Loucy (cell line): ENCODE data around the gene SLCO4A1.

ENCODE experiments used
- H2AFZ ChIP-seq: fragments of 200-600 bp; sonication (generic); 2 replicates; pipeline ENCODE4 v1.6.0; 2016; ENCODE audit warnings: antibody characterized with exemption, mild to moderate bottlenecking, low read length, moderate library complexity
- H3F3A ChIP-seq: fragments of 200-600 bp; 2 replicates; pipeline ENCODE4 v1.6.0; 2016; ENCODE audit warnings: antibody characterized with exemption, low read depth, mild to moderate bottlenecking
- H3K27me3 ChIP-seq: fragments of 200-600 bp; sonication (generic); 2 replicates; pipeline ENCODE4 v1.6.1; 2014; ENCODE audit warnings: low read length, mild to moderate bottlenecking; ENCODE audit not compliant: insufficient read depth, poor library complexity, severe bottlenecking
- H3K36me3 ChIP-seq: fragments of 200-600 bp; sonication (generic); 2 replicates; pipeline ENCODE4 v1.6.1; 2016; ENCODE audit warnings: low read length; ENCODE audit not compliant: insufficient read depth
- H3K4me1 ChIP-seq: fragments of 200-600 bp; sonication (generic); 2 replicates; pipeline ENCODE4 v1.5.1; 2014; ENCODE audit warnings: low read length, mild to moderate bottlenecking; ENCODE audit not compliant: insufficient read depth, poor library complexity, severe bottlenecking
- H3K4me2 ChIP-seq: fragments of 200-600 bp; sonication (generic); 2 replicates; pipeline ENCODE4 v1.6.0; 2014; ENCODE audit warnings: antibody characterized with exemption, low read length, low read depth, mild to moderate bottlenecking; ENCODE audit not compliant: poor library complexity, severe bottlenecking
- H3K4me3 ChIP-seq: fragments of 200-600 bp; sonication (generic); 2 replicates; pipeline ENCODE4 v1.5.1; 2014; ENCODE audit warnings: low read length, mild to moderate bottlenecking, mixed read lengths; ENCODE audit not compliant: poor library complexity, severe bottlenecking
- H3K79me2 ChIP-seq: fragments of 200-600 bp; sonication (generic); 2 replicates; pipeline ENCODE4 v1.6.1; 2014; ENCODE audit warnings: low read length; ENCODE audit not compliant: insufficient read depth
- H3K9ac ChIP-seq: fragments of 200-600 bp; sonication (generic); 2 replicates; pipeline ENCODE4 v1.6.0; 2014; ENCODE audit warnings: mild to moderate bottlenecking, low read depth, low read length, moderate library complexity; ENCODE audit not compliant: poor library complexity, severe bottlenecking
- H3K9me2 ChIP-seq: fragments of 200-600 bp; sonication (generic); replicated peaks from 2 replicates; pipeline ENCODE4 v1.6.1; 2016; ENCODE audit warnings: low read depth, low read length, mixed read lengths
- H3K9me3 ChIP-seq: fragments of 200-600 bp; sonication (generic); 2 replicates; pipeline ENCODE4 v1.6.1; 2014; ENCODE audit warnings: mild to moderate bottlenecking, antibody characterized with exemption, low read length, low read depth; ENCODE audit not compliant: insufficient read depth
- H4K20me1 ChIP-seq: fragments of 200-600 bp; sonication (generic); 2 replicates; pipeline ENCODE4 v1.6.0; 2014; ENCODE audit warnings: antibody characterized with exemption, low read length, mild to moderate bottlenecking; ENCODE audit not compliant: insufficient read depth, poor library complexity, severe bottlenecking
- CTCF ChIP-seq: fragments of 200-600 bp; sonication (generic); conservative IDR thresholded peaks from 2 replicates; pipeline ENCODE4 v1.5.1; 2014; ENCODE audit warnings: mild to moderate bottlenecking, antibody characterized with exemption, low read length
- EZH2phosphoT487 ChIP-seq: fragments of 200-600 bp; IDR thresholded peaks from 2 replicates; pipeline ENCODE4 v1.6.1; 2018; ENCODE audit warnings: antibody characterized with exemption, mild to moderate bottlenecking, moderate library complexity, borderline replicate concordance

Gene SLCO4A1

GRCh38 chr20:62699296-62699695, 57.0 kb downstream of the SLCO4A1 start:
- Histone ChIP-seq H4K20me1 (no peaks in the 10 kb centered on the region), H3K4me2 (no peak overlapping the region), H3K4me1 (no peaks in the 10 kb centered on the region), H3K27me3 (no peaks in the 10 kb centered on the region), H3K9me2 (no peaks in the 10 kb centered on the region), H3K9me3 (no peaks in the 10 kb centered on the region), H3K9ac (no peak overlapping the region), H3F3A (no peaks in the 10 kb centered on the region), H3K4me3 (no peak overlapping the region), H2AFZ (no peak overlapping the region), H3K36me3 (no peaks in the 10 kb centered on the region), H3K79me2 (no peaks in the 10 kb centered on the region)
- no peak for TF ChIP-seq CTCF
- TF ChIP-seq EZH2phosphoT487, result no peak

- Histone ChIP-seq H4K20me1 (no peaks in the 10 kb centered on the region), H3K9ac (no peak overlapping the region), H3K27me3 (no peaks in the 10 kb centered on the region), H3K4me2 (no peak overlapping the region), H3K4me1 (no peaks in the 10 kb centered on the region), H3K79me2 (no peaks in the 10 kb centered on the region), H3F3A (no peaks in the 10 kb centered on the region), H3K9me2 (no peaks in the 10 kb centered on the region), H3K4me3 (no peak overlapping the region), H3K9me3 (no peaks in the 10 kb centered on the region), H2AFZ (no peak overlapping the region), H3K36me3 (no peaks in the 10 kb centered on the region)
- TF ChIP-seq CTCF, result no peak
- no peak for TF ChIP-seq EZH2phosphoT487
These were observed 57.4 kb downstream of the SLCO4A1 start for GRCh38 chr20:62699741-62700140.

- H3K9me3 ChIP-seq, result no peaks in the 10 kb centered on the region
- H3K9ac ChIP-seq, result no peak overlapping the region
- H3K4me1 ChIP-seq, result no peaks in the 10 kb centered on the region
- TF ChIP-seq EZH2phosphoT487 (no peak), CTCF (no peak)
- no peak overlapping the region for H3K4me3 ChIP-seq
- H2AFZ ChIP-seq, result no peak overlapping the region
- H3K79me2 ChIP-seq, result no peaks in the 10 kb centered on the region
- no peaks in the 10 kb centered on the region for H3K27me3 ChIP-seq
- no peak overlapping the region for H3K4me2 ChIP-seq
- no peaks in the 10 kb centered on the region for H3K9me2 ChIP-seq
- no peaks in the 10 kb centered on the region for H4K20me1 ChIP-seq
- H3F3A ChIP-seq, result no peaks in the 10 kb centered on the region
- no peaks in the 10 kb centered on the region for H3K36me3 ChIP-seq
These were observed 58.1 kb downstream of the SLCO4A1 start for GRCh38 chr20:62700261-62700930.
